Measurements from ENCODE around the gene CTNND2.

CTNND2 gene

GRCh38 chr5:11607944-11608483 lies 296.2 kb downstream of the CTNND2 start:
- DNase-seq (ENCODE audit: low read depth, low spot score) = no peak
- no peak overlapping the region for H3K27ac ChIP-seq

DNA sequence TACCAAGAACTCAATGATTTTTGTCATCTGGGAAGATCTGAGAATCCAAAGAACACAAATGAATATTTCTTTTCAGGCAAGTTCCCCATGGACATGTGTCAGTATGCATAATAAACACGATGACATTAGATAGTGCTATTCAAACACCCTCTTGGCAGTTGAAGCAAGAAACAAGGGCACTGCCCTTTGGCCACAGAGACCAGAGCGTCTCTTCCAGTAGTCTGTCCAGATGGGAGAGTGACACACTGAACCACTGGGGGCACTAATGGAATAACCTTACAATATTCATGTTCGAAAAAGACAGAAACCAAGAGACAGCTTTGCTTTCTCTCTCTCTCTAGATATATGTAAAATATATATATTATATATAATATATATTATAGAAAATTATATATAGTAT lies 301.9 kb downstream of the CTNND2 start:
- no peak overlapping the region for H3K27ac ChIP-seq
- DNase-seq (ENCODE audit: low read depth, low spot score) = no peak

DNA sequence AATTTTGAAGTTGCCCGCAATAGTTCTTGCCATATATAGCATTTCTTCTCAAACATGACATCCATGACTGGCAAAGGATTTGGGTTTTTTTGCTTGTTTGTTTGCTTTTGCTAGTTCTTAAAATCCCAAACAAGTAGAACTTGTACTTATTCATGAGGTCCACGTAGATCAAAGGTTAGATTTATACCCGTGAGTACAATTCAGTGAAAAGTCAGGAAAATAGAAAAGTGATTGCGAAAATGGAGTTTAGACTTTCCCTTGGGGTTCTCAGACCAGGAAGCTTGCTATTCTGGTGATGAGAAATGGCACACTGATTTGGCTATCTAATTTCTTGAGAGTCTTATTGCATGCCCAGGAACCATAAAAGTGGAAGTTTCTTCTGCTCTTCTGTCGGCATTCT lies 304.7 kb downstream of the CTNND2 start:
- no peak for DNase-seq (ENCODE audit: low read depth, low spot score)
- no peak overlapping the region for H3K27ac ChIP-seq

- H3K27ac ChIP-seq = no peak overlapping the region
- no peak for DNase-seq (ENCODE audit: low read depth, low spot score)
These were observed 307.6 kb downstream of the CTNND2 start for GRCh38 chr5:11596657-11597071.

- H3K27ac ChIP-seq = no peak overlapping the region
- DNase-seq (ENCODE audit: low read depth, low spot score) = no peak
These were observed 308.1 kb downstream of the CTNND2 start for GRCh38 chr5:11596185-11596584.

DNA sequence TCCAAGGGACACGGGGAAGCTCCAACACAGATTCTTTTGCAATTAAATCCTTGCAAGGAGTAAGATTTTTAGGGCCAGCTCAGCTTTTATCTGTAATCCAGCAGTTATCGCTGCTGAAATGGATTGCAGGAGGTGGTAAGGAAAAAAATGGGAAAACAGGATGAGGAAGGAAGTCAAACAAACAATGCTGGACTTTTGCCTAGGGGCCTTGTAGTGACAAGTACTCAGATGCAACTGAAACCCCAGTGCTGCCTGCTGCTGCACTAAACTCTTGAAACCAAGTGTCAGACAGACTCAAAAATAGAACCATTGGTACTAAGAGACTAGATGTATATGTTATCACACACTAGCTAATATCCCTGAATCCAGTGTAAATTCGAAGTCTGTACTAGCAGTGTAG lies 309.2 kb downstream of the CTNND2 start:
- no peak overlapping the region for H3K27ac ChIP-seq
- DNase-seq (ENCODE audit: low read depth, low spot score) = no peak

GRCh38 chr5:11594021-11594420 lies 310.2 kb downstream of the CTNND2 start:
- DNase-seq (ENCODE audit: low read depth, low spot score) = no peak
- H3K27ac ChIP-seq = no peak overlapping the region

DNA sequence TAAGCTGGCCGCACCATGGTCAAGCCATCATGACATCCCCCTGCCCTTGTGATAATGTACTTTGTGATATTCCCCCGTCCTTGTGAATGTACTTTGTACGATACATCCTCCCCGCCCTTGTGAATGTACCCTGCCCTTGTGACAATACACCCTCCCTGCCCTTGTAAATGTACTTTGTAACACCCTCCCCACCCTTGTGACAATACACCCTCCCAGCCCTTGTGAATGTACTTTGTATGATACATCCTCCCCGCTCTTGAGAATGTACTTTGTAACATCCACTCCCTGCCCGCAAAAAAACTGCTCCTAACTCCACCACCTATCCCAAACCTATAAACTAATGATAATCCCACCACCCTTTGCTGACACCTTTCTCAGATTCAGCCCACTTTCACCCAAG lies 313.8 kb downstream of the CTNND2 start:
- no peak overlapping the region for H3K27ac ChIP-seq
- no peak for DNase-seq (ENCODE audit: low read depth, low spot score)

- no peak for DNase-seq (ENCODE audit: low read depth, low spot score)
- no peak overlapping the region for H3K27ac ChIP-seq
These were observed 315.4 kb downstream of the CTNND2 start for GRCh38 chr5:11588803-11589202.

DNA sequence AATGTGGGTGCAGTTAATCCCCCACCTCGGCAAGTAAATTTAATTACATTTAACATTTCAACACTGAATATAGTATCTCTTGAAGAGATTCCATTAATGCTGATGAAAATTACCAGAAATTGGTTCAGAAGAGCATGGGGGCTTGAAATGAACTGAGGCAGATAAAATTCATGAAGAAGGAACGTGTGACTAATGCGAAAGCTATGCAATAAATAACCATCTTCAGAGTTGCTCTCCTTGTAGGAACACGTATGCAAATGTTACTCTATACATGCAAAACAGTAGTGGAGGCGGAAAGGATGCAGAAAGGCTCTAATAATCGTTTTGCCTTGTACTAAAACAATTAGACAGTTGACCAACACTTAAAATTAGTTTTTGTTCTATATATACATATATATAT lies 320.2 kb downstream of the CTNND2 start:
- H3K27ac ChIP-seq = no peak overlapping the region
- DNase-seq (ENCODE audit: low read depth, low spot score) = no peak

GRCh38 chr5:11579351-11579750 lies 324.9 kb downstream of the CTNND2 start:
- DNase-seq (ENCODE audit: low read depth, low spot score) = no peak
- no peak overlapping the region for H3K27ac ChIP-seq

- H3K27ac ChIP-seq = no peak overlapping the region
- no peak for DNase-seq (ENCODE audit: low read depth, low spot score)
These were observed 329.5 kb downstream of the CTNND2 start for GRCh38 chr5:11574787-11575186.

GRCh38 chr5:11573140-11573992 lies 330.9 kb downstream of the CTNND2 start:
- H3K27ac ChIP-seq = no peak overlapping the region
- no peak for DNase-seq (ENCODE audit: low read depth, low spot score)

- no peak for DNase-seq (ENCODE audit: low read depth, low spot score)
- no peak overlapping the region for H3K27ac ChIP-seq
These were observed 339.5 kb downstream of the CTNND2 start for GRCh38 chr5:11564706-11565105.

DNA sequence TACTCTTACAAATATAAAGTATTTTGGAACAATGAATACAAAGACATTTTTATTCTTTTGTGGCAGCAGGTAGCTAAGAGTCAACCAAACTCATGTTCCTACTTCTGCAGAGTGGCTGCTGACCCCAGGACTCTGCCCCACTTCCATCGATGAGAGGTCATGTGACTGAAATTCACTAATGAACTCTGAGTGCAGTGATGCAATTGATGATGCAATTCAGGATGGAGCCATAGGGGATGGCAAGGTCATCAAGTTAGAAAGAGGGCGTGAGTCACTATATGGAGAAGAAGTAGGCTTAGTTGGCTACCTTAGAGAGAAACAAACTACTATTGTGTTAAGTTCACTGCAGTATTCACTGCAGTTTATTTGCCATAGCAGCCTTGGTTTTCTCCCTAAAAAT lies 340.4 kb downstream of the CTNND2 start:
- DNase-seq (ENCODE audit: low read depth, low spot score) = no peak
- H3K27ac ChIP-seq = no peak overlapping the region

GRCh38 chr5:11560915-11561697 lies 343.1 kb downstream of the CTNND2 start:
- H3K27ac ChIP-seq = no peak overlapping the region

GRCh38 chr5:11557063-11557462 lies 347.2 kb downstream of the CTNND2 start:
- H3K27ac ChIP-seq = no peak overlapping the region
- no peak for DNase-seq (ENCODE audit: low read depth, low spot score)

More at GRCh38 chr5:11560915-11561697, 343.1 kb downstream of the CTNND2 start:
- no peak for DNase-seq (ENCODE audit: low read depth, low spot score)

DNA sequence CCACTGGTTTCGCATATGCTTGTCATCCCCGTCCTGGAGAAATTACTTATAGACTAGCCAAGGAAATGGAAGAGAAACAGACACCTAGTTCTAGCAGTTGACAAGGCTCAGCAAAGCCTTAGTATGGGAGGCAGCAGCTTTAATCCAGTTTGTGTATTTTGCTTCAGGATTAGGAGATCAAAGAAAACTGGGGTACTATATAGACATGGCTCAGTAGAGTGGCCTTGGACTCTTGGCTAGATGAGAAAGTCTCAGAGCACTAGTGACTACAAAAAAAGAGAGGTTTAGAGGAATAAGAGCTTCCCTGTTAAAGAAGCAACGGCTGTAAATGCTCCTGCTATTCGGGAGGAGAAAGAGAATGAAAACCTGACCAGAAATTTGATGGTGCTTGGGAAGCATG lies 349.1 kb downstream of the CTNND2 start:
- no peak for DNase-seq (ENCODE audit: low read depth, low spot score)
- no peak overlapping the region for H3K27ac ChIP-seq

- H3K27ac ChIP-seq = no peak overlapping the region
- no peak for DNase-seq (ENCODE audit: low read depth, low spot score)
These were observed 356.5 kb downstream of the CTNND2 start for GRCh38 chr5:11547730-11548129.

GRCh38 chr5:11547140-11547539 lies 357.1 kb downstream of the CTNND2 start:
- H3K27ac ChIP-seq = no peak overlapping the region
- DNase-seq (ENCODE audit: low read depth, low spot score) = no peak

DNA sequence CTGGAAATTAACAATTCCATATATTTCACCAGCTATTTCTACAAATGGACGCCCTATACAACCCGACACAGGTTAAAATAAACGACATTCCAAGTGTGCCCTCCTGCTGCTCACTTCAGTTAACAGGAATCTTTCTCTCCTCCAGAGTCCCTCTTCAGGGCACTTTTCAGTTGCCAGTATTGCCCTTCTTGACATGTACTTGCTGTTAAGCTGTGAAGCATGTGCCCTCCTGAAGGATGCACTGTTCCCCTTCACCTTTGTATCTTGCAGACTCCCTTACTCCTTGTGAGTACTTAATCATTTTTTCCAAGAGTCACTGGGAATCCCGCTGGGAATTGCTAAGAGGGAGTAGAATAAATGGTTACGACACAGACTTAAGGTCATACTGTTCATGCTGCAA lies 364.1 kb downstream of the CTNND2 start:
- no peak overlapping the region for H3K27ac ChIP-seq
- no peak for DNase-seq (ENCODE audit: low read depth, low spot score)

Measured in epithelial cell of prostate (primary cell).